HG03575 (cell line): ENCODE measurements around the gene ASTN2.

Source experiments
- ATAC-seq: cut with Tn5 transposase; IDR thresholded peaks from one replicate; pipeline ENCODE4 v1.9.1; 2021; ENCODE audit not compliant: unreplicated experiment, insufficient number of reproducible peaks, low FRiP score; ENCODE audit errors: extremely low read depth

The ASTN2 gene

DNA sequence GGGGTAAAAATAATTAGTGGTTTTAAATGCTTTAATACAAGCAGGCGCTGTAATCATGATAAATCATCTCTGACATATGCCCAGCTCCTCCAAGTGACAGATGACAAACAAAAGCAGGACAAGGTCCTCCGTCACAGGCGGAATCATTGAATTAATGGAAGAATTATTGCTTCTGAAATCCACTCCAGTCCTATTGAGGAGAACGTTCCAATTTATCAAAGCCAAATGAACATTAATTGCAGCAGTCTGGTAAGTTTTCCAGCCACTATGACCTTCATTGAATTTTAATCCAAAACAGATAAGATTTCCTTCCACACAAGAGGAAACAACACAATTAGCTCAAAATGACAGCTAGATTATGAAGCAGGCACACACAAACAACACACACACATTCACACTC lies 136.8 kb downstream of the ASTN2 start:
- ATAC-seq = no peak

DNA sequence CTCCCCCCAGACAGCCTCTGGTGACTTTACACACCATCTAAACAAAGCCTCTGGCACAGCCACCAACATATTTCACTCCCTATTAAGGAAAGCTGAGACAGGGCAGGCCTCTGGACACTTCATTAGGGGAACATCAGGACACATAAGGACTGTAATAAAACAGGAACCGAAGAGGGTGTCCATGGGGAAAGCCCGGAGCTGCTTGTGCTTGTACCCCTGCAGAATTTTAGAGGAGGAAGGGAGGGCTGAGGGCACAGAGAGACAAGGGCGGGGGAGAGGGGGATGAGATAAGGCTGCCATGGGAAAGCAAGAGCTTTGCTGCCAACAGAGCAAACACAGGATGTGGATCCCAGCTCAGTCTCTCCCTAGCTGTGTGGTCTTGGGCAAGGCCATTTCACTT lies 138.4 kb downstream of the ASTN2 start:
- ATAC-seq = no peak

DNA sequence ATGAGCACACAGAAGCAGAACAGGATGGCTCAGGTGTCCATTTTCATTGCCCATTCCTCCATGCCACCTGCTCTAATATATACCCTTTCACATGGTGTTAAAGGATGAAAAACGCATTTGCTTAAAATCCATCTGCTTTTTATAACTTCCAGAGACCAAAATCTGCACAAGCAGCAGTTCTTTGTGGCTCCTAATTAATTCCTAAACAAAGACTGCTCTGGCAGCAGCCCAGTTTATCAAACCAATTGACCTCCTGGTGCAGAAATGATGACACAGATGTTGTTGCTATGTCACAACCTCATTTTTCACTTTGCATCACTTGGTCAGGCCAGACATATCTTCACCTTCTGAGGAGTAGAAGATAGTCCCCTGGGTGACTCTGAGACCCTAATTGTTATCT lies 141.2 kb downstream of the ASTN2 start:
- no peak for ATAC-seq

DNA sequence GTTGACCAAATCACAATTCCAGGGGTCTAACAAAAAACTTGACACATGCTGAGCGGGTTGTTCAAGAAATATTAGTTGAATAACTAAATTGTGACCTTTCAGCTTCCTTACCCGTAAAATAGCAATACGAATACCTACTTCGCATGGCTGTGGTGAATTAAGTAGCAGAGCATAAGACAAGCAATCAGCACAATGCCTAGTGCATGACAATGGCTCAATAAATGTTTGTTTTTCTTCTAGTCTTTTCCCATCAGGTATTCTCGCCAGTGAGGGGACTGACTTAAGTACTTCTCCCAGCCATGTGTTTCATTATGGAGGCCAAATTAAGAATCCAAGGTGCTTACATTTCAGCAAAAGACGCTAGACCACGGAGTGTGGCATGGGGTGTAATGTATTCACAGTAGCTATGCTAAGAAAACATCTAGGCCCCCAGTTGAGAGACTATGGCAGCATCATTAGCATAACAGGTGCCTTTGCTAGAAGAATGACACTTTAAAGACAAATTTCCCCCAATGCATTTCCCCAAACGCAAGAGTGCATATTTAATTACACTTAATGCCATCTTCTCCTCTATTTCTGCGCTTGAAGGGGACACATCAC lies 145.9 kb downstream of the ASTN2 start:
- no peak for ATAC-seq

DNA sequence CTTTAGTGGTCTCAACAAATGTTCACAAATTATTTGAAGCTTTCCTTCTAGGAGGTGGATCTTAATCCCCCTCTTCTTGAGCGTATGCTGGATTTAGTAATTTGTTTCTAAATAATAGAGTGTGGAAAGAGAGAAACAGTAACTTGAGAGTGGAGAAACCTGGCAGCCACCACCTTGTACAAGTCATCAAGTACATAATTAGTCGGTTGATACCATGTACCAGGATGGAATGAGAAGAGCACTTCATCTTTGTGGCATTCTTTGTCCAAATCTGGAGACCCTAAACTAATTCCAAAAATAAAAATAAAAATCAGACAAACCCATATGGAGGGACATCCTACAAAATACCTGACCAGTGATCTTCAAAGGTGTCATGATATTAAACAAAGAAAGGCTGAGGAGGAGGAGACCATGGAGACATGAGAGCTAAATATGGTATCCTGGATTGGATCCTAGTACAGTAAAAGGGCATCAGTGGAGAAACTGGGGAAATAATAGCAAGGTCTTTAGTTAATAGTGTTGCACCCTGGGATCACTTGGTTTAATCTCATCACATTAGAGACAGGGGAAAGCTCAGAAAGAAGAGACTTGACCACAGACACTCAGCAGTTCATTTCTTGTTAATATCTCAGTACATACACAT lies 147.9 kb downstream of the ASTN2 start:
- ATAC-seq = no peak

DNA sequence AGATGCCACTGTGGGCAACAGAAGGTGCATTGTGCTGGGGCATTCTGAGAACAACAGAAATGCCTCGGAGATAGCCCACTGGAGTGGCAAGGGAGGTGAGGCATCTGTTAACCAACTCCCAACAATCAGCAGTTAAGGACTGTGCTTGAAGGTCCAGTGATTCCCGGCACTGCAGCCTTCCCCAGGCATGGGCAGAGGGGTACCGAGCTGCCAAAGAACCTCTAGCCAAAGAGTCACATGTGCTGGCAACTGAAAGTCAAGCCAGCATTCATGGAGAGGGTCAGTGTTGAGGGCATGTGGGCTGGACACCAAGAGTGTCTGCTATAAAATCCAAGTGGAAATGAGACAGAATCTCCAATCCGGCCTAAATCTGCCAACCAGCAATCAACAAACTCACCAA lies 149.6 kb downstream of the ASTN2 start:
- no peak for ATAC-seq

DNA sequence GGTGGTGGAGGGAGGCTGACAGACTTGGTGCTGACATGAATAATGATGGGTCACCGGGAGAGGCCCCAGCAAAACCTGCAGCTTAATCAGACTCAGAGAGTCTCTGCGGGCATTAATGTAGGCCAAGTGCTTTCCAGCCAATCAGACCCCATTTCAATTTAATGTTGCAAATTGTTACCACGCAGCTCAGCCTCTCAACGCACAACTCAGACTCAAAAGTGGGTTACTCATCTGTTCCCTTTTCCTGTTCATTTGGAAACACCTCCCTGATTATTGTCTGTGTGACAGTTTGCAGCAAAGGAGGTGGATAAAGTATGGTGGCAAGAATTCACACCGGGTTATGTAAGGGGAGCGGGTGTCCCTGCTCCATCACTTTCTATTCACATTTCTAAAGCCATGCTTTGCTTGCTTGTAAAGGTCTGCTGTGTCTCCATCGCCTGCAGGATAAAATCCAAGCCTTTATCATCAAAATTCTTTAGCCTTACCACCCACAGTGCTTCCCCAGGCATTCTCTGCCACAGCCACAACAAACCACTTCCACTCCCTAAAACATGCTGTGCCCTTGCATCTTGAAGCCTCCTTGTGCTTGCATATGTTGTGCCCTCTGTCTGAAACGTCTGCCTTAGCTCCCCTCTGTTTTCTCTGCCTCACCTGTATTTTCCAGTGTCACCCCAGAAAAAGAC lies 156.5 kb downstream of the ASTN2 start:
- ATAC-seq = no peak

DNA sequence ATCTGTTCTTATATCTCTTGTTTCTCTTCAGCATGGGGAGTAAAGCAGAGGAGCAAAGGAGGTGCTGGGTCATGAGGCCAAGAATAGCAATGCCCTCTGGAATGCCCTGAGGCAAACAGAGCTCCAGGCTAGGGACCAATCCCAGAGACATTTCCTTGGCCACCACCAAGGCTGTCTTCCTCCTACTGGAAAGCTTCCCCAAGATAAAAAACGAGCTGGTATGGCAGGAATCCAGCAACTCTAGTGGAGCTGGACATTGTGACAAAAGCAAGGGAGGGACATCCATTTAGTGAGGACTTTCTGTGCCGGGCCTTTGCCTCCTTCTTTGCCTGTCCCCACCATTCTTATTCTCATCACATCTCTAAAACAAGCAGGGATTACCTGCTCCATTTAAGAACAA lies 161.6 kb downstream of the ASTN2 start:
- ATAC-seq = no peak

DNA sequence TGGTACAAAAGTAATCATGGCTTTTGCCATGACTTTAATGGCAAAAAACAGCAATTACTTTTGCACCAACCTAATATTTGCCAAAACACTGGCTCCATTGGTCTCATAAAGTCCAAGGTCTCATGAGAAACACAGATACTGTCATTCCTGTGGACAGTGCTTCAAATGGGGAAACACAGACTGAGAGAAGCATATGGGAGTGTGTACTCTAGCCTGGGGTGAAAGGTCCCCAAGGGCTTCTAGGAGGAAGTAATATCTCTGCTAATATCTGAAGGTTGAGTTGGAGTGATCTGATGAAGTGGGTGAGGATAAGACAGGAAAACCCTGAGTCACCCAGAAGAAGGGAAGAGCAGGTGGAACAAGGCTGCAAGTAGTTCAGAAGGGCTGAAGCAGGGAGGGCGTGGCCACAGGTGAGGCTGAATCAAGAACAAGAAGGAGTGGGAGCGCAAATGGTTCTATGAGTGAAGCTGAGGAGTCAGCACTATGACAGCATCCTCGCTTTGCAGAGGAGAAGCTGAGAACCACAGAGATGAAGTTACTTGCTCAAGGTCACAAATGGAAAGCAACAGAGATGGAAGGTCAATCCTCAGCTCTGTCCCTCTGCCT lies 164.1 kb downstream of the ASTN2 start:
- ATAC-seq = no peak

DNA sequence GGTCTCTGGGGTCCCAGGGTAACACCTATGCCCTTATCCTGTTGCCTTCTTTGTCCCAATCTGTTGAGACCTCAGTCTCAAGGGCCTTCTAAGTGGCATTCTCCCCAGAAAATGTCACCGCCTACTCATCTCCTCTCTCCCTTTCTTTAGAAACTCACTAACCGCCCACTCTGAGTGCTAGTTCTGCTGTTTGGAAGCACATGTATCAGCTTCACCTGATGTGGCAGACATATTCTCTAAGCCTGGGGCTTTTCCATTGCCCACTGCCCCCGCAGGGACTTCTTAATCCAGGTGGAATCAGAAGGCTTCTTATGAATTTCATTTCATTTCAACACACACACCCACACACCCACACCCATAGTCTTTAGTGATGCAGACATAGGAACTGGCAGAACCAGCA lies 165.1 kb downstream of the ASTN2 start:
- no peak for ATAC-seq

DNA sequence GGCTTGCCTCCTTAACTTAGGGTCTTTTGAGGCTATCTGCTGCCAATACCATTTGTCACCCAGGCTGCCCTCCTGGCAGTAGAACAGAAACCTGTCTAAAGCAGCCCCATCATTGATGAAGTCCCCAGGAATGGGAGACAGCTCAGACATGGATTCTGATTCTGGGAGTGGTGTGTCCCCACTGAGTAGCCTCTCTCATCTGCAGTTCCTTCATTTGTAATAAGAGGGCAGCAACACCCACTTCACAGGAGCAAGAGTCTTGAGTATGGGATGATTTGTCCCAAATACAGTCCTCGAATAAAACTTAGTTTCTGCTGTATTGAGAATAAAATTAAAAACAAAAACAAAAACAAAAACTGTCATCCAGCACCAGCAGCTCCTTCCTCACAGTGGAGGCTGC lies 167.6 kb downstream of the ASTN2 start:
- no peak for ATAC-seq

DNA sequence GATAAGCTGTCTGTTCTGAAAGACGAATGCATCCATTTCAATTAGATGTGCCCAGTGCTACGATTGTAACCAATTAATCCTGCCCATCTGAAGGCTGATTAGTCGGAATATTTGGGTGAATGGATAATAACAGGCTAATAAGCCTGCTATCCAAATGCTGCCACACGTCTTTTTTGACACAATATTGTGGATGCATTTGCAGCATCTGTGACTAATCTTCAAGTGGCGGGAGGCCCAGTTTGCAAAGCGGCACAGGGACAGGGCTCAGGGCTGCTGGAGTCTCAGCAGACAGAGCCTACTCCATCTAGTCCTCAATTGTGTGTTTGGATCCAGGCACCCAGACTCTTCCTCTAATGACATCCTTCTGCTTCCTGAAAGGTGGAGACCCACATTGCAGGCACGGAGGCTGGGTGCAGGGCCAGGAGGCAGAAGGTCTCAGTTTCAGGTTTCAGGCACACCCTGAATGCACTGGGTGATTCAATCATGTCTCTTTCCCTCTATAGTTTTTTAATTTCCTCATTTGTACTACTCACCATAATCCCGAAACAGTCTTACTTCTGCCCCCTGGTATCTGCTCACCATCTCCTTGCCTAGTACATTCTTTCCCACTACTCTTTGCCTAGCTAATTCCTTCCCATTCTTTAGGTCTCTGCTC lies 169.6 kb downstream of the ASTN2 start:
- no peak for ATAC-seq

DNA sequence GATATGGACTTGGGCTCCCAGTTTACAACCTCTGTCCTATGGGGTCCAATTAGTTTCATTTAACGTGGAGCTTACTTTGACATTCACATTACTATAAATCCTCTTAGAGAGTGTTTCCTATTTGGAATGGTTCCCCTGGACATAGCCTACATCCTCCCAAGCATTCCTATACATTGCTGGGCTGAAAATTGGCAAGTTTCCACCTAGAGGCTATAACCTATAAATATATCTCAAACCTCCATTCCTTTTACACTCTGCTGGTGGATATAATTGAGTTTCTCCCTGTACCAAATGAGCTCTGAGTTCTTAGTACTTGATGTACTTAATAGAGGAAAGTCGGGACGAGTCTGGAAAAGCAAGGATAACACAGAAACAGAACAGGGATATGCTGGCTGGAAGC lies 172.8 kb downstream of the ASTN2 start:
- ATAC-seq = no peak

DNA sequence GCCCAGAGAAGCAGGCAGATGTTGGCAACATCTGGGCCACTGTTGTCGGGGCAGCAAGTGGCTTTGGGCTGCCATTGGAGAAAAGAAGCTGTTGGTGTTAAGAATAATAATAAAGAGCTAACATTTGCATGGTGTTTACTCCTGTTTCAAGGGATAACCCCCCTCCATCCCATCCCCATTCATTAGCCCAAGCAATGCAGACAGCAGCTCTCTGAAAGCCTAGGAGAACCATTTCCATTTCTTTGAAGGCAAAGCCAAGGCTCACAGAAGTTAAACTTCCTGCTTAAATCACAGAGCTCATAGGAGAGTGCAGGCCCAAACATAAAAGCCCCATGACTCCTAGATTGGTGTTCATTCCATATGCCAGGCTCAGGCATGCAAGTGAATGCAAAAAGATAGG lies 175.4 kb downstream of the ASTN2 start:
- no peak for ATAC-seq

DNA sequence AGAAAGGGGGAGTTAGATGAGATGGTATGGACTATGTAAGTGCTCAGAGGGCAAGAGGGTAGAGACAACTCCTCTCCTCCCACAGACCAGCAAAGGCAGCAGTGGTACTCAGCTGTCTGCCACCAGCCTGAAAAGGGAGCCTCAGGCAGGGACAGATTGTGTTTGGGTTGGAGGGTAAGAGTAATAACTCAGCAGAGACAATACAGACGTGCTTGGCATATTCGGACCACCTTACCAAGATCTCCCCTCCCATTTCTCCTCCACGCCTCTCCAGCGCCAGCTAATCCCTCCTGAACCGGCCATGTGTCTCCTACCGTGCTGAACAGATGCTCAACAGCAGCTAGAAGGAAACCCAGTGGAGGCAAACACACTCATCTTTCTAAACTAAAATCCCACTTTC lies 180.8 kb downstream of the ASTN2 start:
- ATAC-seq = no peak

DNA sequence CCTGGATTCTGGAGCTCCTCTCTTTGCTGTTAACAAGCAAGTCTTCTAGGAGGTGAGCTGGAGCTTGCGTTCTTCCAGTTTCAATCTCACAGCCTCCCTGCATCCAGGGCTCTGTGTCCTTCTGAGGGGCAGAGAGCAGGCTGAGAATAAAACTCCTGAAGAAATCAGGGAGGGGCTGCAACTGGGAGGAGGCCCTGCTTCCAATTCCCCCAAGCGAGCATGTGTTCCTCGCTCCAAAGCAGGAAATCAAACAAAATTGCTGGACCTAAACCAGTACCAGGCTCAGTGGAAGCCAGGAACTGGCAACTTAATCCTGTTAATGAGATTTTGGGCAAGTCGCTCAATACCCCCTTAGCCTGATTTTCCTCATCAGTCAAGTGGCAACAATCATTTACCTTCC lies 181.8 kb downstream of the ASTN2 start:
- no peak for ATAC-seq

DNA sequence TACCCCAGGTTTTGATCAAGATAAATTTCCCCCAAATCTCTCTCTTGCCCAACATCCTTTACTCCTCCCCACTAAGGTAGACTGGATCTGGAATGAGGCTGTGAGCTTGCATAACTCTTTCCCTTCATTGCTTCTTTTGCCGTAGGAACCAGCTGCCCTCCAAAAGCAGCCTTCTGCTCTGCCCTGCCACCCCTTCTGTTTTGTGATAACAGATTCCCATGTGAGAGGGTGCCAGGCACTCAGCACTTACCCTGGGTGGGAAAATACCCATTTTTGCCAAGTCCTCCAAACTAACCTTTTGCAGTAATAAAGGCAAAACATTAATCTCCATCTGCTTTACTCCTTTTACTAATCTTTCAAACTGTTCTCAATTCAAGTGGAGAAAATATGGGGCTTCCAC lies 182.6 kb downstream of the ASTN2 start:
- ATAC-seq = no peak

DNA sequence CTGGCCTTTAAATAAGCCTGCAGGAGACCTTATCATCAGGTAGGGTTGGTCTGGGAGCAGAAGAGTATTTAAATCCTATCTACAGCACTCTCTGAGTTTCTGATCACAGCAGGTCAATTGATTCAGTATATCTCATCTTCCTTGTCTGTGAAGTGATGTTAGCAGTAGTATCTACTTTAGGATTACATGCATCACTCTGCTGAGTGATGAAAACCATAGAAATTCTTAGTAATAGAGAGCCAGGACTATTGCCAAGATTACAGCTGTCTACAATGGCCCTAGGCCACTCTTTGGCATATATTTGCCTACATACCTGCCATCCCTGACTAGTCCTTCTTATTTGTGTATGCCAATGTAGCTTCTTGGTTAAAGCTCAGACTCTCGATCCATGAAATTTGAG lies 183.8 kb downstream of the ASTN2 start:
- no peak for ATAC-seq

DNA sequence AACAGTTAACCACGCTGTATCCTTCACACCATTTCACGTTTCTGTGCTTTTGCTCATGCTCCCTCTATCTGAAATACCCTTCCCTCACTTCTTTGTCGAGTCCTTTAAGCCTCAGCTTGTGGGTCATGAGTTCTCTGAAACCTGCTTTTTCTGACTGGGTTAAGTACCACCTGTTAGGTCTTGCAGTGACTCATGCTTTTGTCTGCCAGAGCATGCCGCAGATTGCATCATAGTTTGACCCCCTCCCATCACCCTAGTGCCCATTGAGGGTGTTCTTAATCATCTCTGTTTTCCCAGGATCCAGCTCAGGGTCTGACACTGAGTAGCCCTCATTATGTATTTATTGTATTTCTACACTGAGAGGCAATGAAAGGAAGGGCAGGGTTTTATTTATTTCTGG lies 190.2 kb downstream of the ASTN2 start:
- no peak for ATAC-seq

DNA sequence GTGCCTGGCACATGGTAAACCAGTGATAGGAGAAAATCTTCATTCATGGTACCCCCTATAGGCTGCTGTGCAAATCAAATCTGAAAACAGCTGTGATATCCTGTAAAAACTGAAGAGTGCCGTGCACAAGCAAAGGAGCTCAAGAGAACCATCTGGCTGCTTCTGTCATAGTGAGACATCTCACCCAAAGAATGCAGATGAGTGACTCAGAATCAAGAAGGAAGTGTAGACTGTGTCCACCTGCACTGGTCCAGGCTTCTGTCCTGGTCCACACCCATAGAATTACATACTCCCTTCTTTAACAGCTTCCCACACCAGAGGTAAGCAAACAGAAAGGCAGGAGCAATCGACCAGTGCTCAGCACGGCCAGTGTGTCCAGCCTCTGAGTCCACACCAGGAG lies 195.9 kb downstream of the ASTN2 start:
- no peak for ATAC-seq
